ENCODE measurements around the gene GOLGA6L2.
"Not testable (repeated sequence)": the region's sequence is repeated elsewhere in the genome, so short reads cannot be mapped to it uniquely, and the experiment has no call there.

GOLGA6L2 gene

GRCh38 chr15:23422946-23423708, 23.9 kb downstream of the GOLGA6L2 start:
- no peak for DNase-seq (ENCODE audit: low spot score)

GRCh38 chr15:23422099-23422945, 24.7 kb downstream of the GOLGA6L2 start:
- DNase-seq (ENCODE audit: low spot score): no peak

- DNase-seq (ENCODE audit: low spot score): no peak
These were observed 26.1 kb downstream of the GOLGA6L2 start for GRCh38 chr15:23420806-23421575.

- no peak for DNase-seq (ENCODE audit: low spot score)
These were observed 30.4 kb downstream of the GOLGA6L2 start for GRCh38 chr15:23416349-23417276.

GRCh38 chr15:23415866-23416265, 31.2 kb downstream of the GOLGA6L2 start:
- DNase-seq (ENCODE audit: low spot score): not testable (repeated sequence)

- DNase-seq (ENCODE audit: low spot score): no peak
These were observed 31.6 kb downstream of the GOLGA6L2 start for GRCh38 chr15:23415321-23415865.

GRCh38 chr15:23412881-23413600, 34.0 kb downstream of the GOLGA6L2 start:
- not testable (repeated sequence) for DNase-seq (ENCODE audit: low spot score)

- DNase-seq (ENCODE audit: low spot score): no peak
These were observed 35.2 kb downstream of the GOLGA6L2 start for GRCh38 chr15:23411841-23412240.

- no peak for DNase-seq (ENCODE audit: low spot score)
These were observed 43.5 kb downstream of the GOLGA6L2 start for GRCh38 chr15:23403550-23403949.

- DNase-seq (ENCODE audit: low spot score): no peak
These were observed 44.5 kb downstream of the GOLGA6L2 start for GRCh38 chr15:23402544-23402943.

GRCh38 chr15:23402140-23402539, 44.9 kb downstream of the GOLGA6L2 start:
- no peak for DNase-seq (ENCODE audit: low spot score)

- DNase-seq (ENCODE audit: low spot score): no peak
These were observed 45.4 kb downstream of the GOLGA6L2 start for GRCh38 chr15:23401627-23402026.

GRCh38 chr15:23399207-23399606, 47.8 kb downstream of the GOLGA6L2 start:
- DNase-seq (ENCODE audit: low spot score): not testable (repeated sequence)

GRCh38 chr15:23398357-23398756, 48.7 kb downstream of the GOLGA6L2 start:
- not testable (repeated sequence) for DNase-seq (ENCODE audit: low spot score)

GRCh38 chr15:23397779-23398178, 49.3 kb downstream of the GOLGA6L2 start:
- no peak for DNase-seq (ENCODE audit: low spot score)

GRCh38 chr15:23395832-23396231, 51.2 kb downstream of the GOLGA6L2 start:
- DNase-seq (ENCODE audit: low spot score): no peak

GRCh38 chr15:23395030-23395692, 51.9 kb downstream of the GOLGA6L2 start:
- no peak for DNase-seq (ENCODE audit: low spot score)

Measured in CD4-positive, alpha-beta T cell treated with Interleukin-15 for 4 hours (primary cell).